Neural progenitor cell (in vitro differentiated cells): ENCODE measurements around the gene GMPPA. TPM values are rescaled to one million over a fixed set of nuclear protein-coding genes. Genes with fewer than 3 reads are reported as not detected.

ENCODE experiments used
- DNase-seq: peaks from one replicate; pipeline ENCODE4 v3.0.0-alpha.2; 2016; ENCODE audit warnings: low spot score
- H2AFZ ChIP-seq: fragments of 200-600 bp; sonication (generic); replicated peaks from 2 replicates; pipeline ENCODE4 v1.6.1; 2016; ENCODE audit warnings: antibody characterized with exemption
- H3F3A ChIP-seq: fragments of 200-600 bp; sonication (generic); 2 replicates; pipeline ENCODE4 v1.6.1; 2016; ENCODE audit warnings: antibody characterized with exemption, low read depth
- H3K27ac ChIP-seq: fragments of 200-600 bp; sonication (generic); 2 replicates; pipeline ENCODE4 v1.5.1; 2016; ENCODE audit warnings: mild to moderate bottlenecking
- H3K27me3 ChIP-seq: fragments of 200-600 bp; sonication (generic); 2 replicates; pipeline ENCODE4 v1.6.1; 2016; ENCODE audit warnings: mild to moderate bottlenecking, moderate library complexity
- H3K36me3 ChIP-seq: fragments of 200-600 bp; sonication (generic); 2 replicates; pipeline ENCODE4 v1.5.1; 2016
- H3K4me1 ChIP-seq: fragments of 200-600 bp; sonication (generic); 2 replicates; pipeline ENCODE4 v1.6.1; 2016; ENCODE audit warnings: mixed run types
- H3K4me2 ChIP-seq: fragments of 200-600 bp; sonication (generic); 2 replicates; pipeline ENCODE4 v1.6.1; 2016
- H3K4me3 ChIP-seq: fragments of 200-600 bp; sonication (generic); 2 replicates; pipeline ENCODE4 v1.5.1; 2016
- H3K79me2 ChIP-seq: fragments of 200-600 bp; sonication (generic); 2 replicates; pipeline ENCODE4 v1.6.1; 2016; ENCODE audit warnings: low read depth
- H3K9ac ChIP-seq: fragments of 200-600 bp; sonication (generic); 2 replicates; pipeline ENCODE4 v1.6.1; 2016
- H3K9me3 ChIP-seq: fragments of 200-600 bp; sonication (generic); 2 replicates; pipeline ENCODE4 v1.5.1; 2016; ENCODE audit warnings: low read depth
- H4K20me1 ChIP-seq: fragments of 200-600 bp; sonication (generic); 2 replicates; pipeline ENCODE4 v1.6.1; 2016; ENCODE audit warnings: low read depth
- H3K27ac Mint-ChIP-seq: 3 replicates; pipeline ENCODE4 v1.8.0; 2021; ENCODE audit warnings: mixed read lengths
- H3K27me3 Mint-ChIP-seq: 2 replicates; pipeline ENCODE4 v1.8.0; 2022; ENCODE audit warnings: low read depth, mild to moderate bottlenecking, inconsistent platforms, moderate library complexity, mixed read lengths; ENCODE audit not compliant: insufficient read depth
- H3K36me3 Mint-ChIP-seq: 3 replicates; pipeline ENCODE4 v1.8.0; 2021; ENCODE audit warnings: mixed read lengths
- H3K4me1 Mint-ChIP-seq: 3 replicates; pipeline ENCODE4 v1.8.0; 2021; ENCODE audit warnings: mixed read lengths
- H3K4me3 Mint-ChIP-seq: 3 replicates; pipeline ENCODE4 v1.8.0; 2021; ENCODE audit warnings: mild to moderate bottlenecking, moderate library complexity, mixed read lengths
- H3K9me3 Mint-ChIP-seq: 3 replicates; pipeline ENCODE4 v1.8.0; 2020; ENCODE audit warnings: mixed read lengths
- CTCF ChIP-seq: fragments of 200-600 bp; sonication (generic); IDR thresholded peaks from 2 replicates; pipeline ENCODE4 v1.5.1; 2017; ENCODE audit warnings: antibody characterized with exemption, mild to moderate bottlenecking
- EZH2 ChIP-seq: fragments of 200-600 bp; sonication (generic); IDR thresholded peaks from 2 replicates; pipeline ENCODE4 v1.6.1; 2017; ENCODE audit warnings: antibody characterized with exemption, mild to moderate bottlenecking, moderate library complexity
- EZH2phosphoT487 ChIP-seq: fragments of 200-600 bp; sonication (generic); IDR thresholded peaks from 2 replicates; pipeline ENCODE4 v1.6.1; 2017; ENCODE audit warnings: antibody characterized with exemption
- total RNA-seq: library from RNA; depleted of rRNA; stranded (reverse); fragments of >200 nt; gene quantifications from 2 replicates; pipeline ENCODE4 v1.2.3, GENCODE V29; 2015; ENCODE audit warnings: low replicate concordance

The GMPPA gene
- total RNA-seq, 1 donor from 2014 or later: 49.3 TPM

- no peak overlapping the region for H3K27ac ChIP-seq
- DNase-seq: no peak
- H4K20me1 ChIP-seq: peaks cover 10% of the 10 kb centered on the region
- no peak overlapping the region for H3K4me3 Mint-ChIP-seq
- no peaks in the 10 kb centered on the region for H3K9me3 Mint-ChIP-seq
- peaks cover 24% of the 10 kb centered on the region for H3K27me3 Mint-ChIP-seq
- no peak overlapping the region for H3K27ac Mint-ChIP-seq
- no peak overlapping the region for H3K4me3 ChIP-seq
- H3K79me2 ChIP-seq: no peaks in the 10 kb centered on the region
- no peak overlapping the region for H3K9ac ChIP-seq
- peaks cover 75% of the 10 kb centered on the region for H3K27me3 ChIP-seq
- peaks cover 4% of the 10 kb centered on the region for H3K4me1 ChIP-seq
- H3K4me2 ChIP-seq: no peak overlapping the region
- no peaks in the 10 kb centered on the region for H3K36me3 ChIP-seq
- peaks cover 7% of the 10 kb centered on the region for H3K4me1 Mint-ChIP-seq
- peaks cover 11% of the 10 kb centered on the region for H3F3A ChIP-seq
- TF ChIP-seq CTCF (no peak), EZH2phosphoT487 (no peak), EZH2 (no peak)
- H3K36me3 Mint-ChIP-seq: no peaks in the 10 kb centered on the region
- no peaks in the 10 kb centered on the region for H3K9me3 ChIP-seq
- no peak overlapping the region for H2AFZ ChIP-seq
Observed at GRCh38 chr2:219493086-219493485, 5.6 kb upstream of the GMPPA start.

GRCh38 chr2:219494952-219495530 lies 3.6 kb upstream of the GMPPA start:
- Mint-ChIP-seq H3K27me3 (peaks cover 31% of the 10 kb centered on the region), H3K4me1 (peaks cover 23% of the 10 kb centered on the region), H3K4me3 (no peak overlapping the region), H3K9me3 (no peaks in the 10 kb centered on the region), H3K27ac (no peak overlapping the region), H3K36me3 (no peaks in the 10 kb centered on the region)
- Histone ChIP-seq H4K20me1 (peaks cover 10% of the 10 kb centered on the region), H3K4me3 (no peak overlapping the region), H3K27me3 (peaks cover 78% of the 10 kb centered on the region), H3K4me1 (peaks cover 15% of the 10 kb centered on the region), H3K4me2 (no peak overlapping the region), H3K9ac (no peak overlapping the region), H3F3A (peaks cover 15% of the 10 kb centered on the region), H3K36me3 (no peaks in the 10 kb centered on the region), H2AFZ (no peak overlapping the region), H3K27ac (no peak overlapping the region), H3K9me3 (no peaks in the 10 kb centered on the region), H3K79me2 (no peaks in the 10 kb centered on the region)
- DNase-seq: no peak
- TF ChIP-seq EZH2 (no peak), CTCF (no peak), EZH2phosphoT487 (no peak)

GRCh38 chr2:219495531-219496122 lies 3.1 kb upstream of the GMPPA start:
- Histone ChIP-seq H3K79me2 (no peaks in the 10 kb centered on the region), H3K9ac (no peak overlapping the region), H4K20me1 (peaks cover 10% of the 10 kb centered on the region), H3K9me3 (no peaks in the 10 kb centered on the region), H2AFZ (no peak overlapping the region), H3K4me2 (no peak overlapping the region), H3K27ac (no peak overlapping the region), H3K4me3 (no peak overlapping the region), H3K4me1 (peaks cover 19% of the 10 kb centered on the region), H3K36me3 (no peaks in the 10 kb centered on the region), H3F3A (peaks cover 15% of the 10 kb centered on the region), H3K27me3 (peaks cover 78% of the 10 kb centered on the region)
- Mint-ChIP-seq H3K4me3 (no peak overlapping the region), H3K36me3 (no peaks in the 10 kb centered on the region), H3K9me3 (no peaks in the 10 kb centered on the region), H3K27me3 (peaks cover 31% of the 10 kb centered on the region), H3K4me1 (peaks cover 26% of the 10 kb centered on the region), H3K27ac (no peak overlapping the region)
- no peak for TF ChIP-seq EZH2phosphoT487
- peak; percentile 74 for TF ChIP-seq CTCF
- no peak for TF ChIP-seq EZH2
- DNase-seq: peak; percentile 86
